Ascending aorta (tissue), 2 donors: Measurements from ENCODE around the gene PLCL2. TPM values are rescaled to one million over a fixed set of nuclear protein-coding genes. Genes with fewer than 3 reads are reported as not detected.

ENCODE experiments used
- DNase-seq, 2 donors: peaks; one replicate each; pipeline ENCODE4 v3.0.0-alpha.2; 2019; ENCODE audit warnings: low spot score in 2 of 2
- H3K27ac ChIP-seq, 2 donors: fragments of 200-600 bp; sonication (generic); one replicate each; pipeline ENCODE4 v1.5.1; 2016 to 2017; ENCODE audit warnings: mild to moderate bottlenecking in 1 of 2
- H3K27me3 ChIP-seq: fragments of 200-600 bp; sonication (generic); one replicate; pipeline ENCODE4 v1.5.1; 2017
- H3K36me3 ChIP-seq, 2 donors: fragments of 200-600 bp; sonication (generic); one replicate each; pipeline ENCODE4 v1.5.1; 2016
- H3K4me1 ChIP-seq, 2 donors: fragments of 200-600 bp; sonication (generic); one replicate each; pipeline ENCODE4 v1.5.1; 2016 to 2017; ENCODE audit warnings: mild to moderate bottlenecking in 1 of 2
- H3K4me3 ChIP-seq, 2 donors: fragments of 200-600 bp; sonication (generic); one replicate each; pipeline ENCODE4 v1.5.1; 2016 to 2017; ENCODE audit warnings: mild to moderate bottlenecking in 1 of 2
- H3K9me3 ChIP-seq, 2 donors: fragments of 200-600 bp; sonication (generic); one replicate each; pipeline ENCODE4 v1.5.1; 2016
- intact Hi-C: fragments of 100-400 bp; cut with DNase I; formaldehyde crosslinking; loops from one replicate; pipeline ENCODE4 v1.15.1; 2023
- total RNA-seq: library from RNA; depleted of rRNA; stranded (reverse); fragments of >200 nt; gene quantifications from one replicate; pipeline ENCODE4 v1.1.0, GENCODE V29; 2016
- TF ChIP-seq, protein P1 (sequence below), 3 experiments: fragments of 200-600 bp in 2 of 3; fragments of 450-650 bp in 1 of 3; sonication (generic) in 2 of 3; IDR thresholded peaks; one replicate each; pipeline ENCODE4 v1.5.1; 2016 to 2019; ENCODE audit warnings: antibody characterized with exemption in 3 of 3, mild to moderate bottlenecking in 1 of 3, moderate library complexity in 1 of 3

The PLCL2 gene
- total RNA-seq = 2.9 TPM

DNA sequence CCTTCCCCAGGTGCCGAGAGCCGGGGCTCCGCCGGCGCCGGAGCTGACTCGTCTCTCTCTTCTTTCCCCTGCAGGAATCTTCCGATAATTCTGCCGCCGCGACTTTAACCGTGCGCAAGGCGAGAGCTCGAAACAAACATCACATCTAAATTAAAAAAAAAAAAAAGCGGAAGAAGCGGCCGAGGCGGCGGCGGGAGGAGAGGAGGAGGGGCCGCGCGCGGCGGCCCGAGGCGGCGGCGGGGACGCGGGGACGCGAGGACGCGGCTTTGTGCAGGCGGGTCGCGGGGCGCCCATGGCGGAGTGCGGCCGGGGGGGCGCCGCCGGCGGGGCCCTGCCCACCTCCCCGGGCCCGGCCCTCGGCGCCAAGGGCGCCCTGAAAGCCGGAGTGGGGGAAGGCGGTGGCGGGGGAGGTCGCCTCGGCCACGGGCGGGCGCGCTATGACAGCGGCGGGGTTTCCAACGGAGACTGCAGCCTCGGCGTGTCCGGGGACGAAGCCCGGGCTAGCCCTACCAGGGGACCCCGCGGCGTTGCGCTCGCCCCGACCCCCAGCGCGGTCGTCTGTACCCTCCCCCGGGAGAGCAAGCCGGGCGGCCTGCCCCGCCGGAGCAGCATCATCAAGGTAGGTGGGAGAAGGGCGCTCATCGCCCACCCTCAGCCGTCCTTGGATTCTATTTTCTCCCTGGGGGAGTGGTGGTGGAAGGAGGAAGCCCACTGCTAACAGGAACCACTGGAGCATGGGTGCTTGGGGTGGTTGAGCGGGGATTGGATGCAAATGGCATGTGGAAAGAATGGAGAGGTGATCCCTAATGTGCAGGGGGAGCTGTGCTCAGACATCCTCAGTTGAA is at the start of gene PLCL2:
Gene PLCL2, plus strand, starts transcription at position 208 of the 845 bp plus-strand sequence. Its CDS starts 85 bp downstream, at position 293.
- Histone ChIP-seq H3K9me3 (no peaks in the 10 kb centered on the region), H3K27ac (peak within 1 kb of the TSS; percentile 86 to 90), H3K4me1 (peaks cover 0 to 20% of the 10 kb centered on the region in 2 donors), H3K4me3 (peak within 1 kb of the TSS; percentile 84 to 95), H3K36me3 (no peaks in the 10 kb centered on the region), H3K27me3 (no peaks in the 10 kb centered on the region)
- DNase-seq = peak in 1 of 2 donors; percentile 67
- intact Hi-C loops = loop anchor here (2.0 to 10.0 kb wide), 3 partner anchors 280 to 348 kb away; partner anchors contain the start of gene DAZL
- TF ChIP-seq, protein P1, sequence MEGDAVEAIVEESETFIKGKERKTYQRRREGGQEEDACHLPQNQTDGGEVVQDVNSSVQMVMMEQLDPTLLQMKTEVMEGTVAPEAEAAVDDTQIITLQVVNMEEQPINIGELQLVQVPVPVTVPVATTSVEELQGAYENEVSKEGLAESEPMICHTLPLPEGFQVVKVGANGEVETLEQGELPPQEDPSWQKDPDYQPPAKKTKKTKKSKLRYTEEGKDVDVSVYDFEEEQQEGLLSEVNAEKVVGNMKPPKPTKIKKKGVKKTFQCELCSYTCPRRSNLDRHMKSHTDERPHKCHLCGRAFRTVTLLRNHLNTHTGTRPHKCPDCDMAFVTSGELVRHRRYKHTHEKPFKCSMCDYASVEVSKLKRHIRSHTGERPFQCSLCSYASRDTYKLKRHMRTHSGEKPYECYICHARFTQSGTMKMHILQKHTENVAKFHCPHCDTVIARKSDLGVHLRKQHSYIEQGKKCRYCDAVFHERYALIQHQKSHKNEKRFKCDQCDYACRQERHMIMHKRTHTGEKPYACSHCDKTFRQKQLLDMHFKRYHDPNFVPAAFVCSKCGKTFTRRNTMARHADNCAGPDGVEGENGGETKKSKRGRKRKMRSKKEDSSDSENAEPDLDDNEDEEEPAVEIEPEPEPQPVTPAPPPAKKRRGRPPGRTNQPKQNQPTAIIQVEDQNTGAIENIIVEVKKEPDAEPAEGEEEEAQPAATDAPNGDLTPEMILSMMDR (IDR thresholded peaks at IDR 0.05) = no peak

DNA sequence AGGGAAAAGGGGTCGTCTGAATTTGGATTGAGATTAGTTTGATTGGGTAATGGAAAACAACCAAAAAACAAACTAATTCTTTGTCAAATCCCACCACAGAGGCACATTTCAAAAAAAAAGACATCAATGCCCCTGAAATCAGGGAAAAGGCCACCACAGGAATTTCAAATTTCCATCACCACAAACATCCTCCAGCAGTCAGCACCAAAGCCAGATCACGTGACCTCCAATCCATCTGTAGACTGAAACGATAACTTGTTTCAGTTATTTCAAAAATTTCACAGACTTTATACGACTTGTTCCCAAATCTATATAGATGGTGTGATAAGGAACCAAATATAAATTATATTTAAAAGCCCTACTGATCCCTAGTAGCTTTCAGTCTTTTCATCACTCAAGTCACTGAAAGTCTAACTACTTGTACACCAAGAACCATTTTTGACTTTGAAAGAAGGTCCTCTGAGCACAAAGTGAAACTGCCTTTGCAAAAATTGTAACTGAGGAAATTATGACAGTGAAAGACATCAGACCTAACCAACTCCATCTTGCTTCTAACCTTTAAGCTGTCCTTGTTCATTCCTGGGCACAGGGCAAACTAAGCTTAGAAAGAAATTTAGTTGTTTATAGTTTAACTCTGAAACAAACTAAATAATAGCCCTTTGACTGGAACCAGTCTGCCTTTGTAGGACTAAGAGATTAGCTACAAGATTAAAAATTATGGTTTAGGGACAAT is 48.1 kb upstream of the PLCL2 start:
- Histone ChIP-seq H3K27ac (no peak overlapping the region), H3K4me1 (no peaks in the 10 kb centered on the region), H3K4me3 (no peak overlapping the region), H3K9me3 (no peaks in the 10 kb centered on the region), H3K36me3 (no peaks in the 10 kb centered on the region), H3K27me3 (no peaks in the 10 kb centered on the region)
- TF ChIP-seq, protein P1 (IDR thresholded peaks at IDR 0.05) = no peak
- DNase-seq = no peak
- intact Hi-C loops = no loop called here

DNA sequence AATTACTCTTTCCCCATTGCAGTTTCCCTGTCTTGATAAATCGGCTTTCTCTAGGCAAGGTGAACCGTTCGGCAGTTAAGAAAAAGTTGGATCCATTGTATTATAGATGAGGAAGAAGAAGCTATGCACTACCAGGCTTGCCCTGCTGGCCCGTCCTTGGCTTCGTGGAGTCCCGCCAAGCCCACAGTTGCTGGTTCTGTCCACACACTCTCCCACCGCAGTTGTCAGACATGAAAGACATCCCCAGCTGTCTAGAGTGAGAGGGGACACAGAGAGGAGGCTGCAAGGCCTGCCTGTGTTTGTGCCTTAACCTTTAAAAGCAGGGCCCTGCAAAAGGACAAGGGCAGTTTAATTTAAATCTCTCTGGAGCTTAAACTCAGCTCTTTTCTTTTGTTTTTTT is 47.2 kb upstream of the PLCL2 start:
- H3K36me3 ChIP-seq = no peaks in the 10 kb centered on the region
- no peak for DNase-seq
- no peaks in the 10 kb centered on the region for H3K4me1 ChIP-seq
- TF ChIP-seq, protein P1 (IDR thresholded peaks at IDR 0.05) = no peak
- no peaks in the 10 kb centered on the region for H3K27me3 ChIP-seq
- no peaks in the 10 kb centered on the region for H3K9me3 ChIP-seq
- intact Hi-C loops = no loop called here
- no peak overlapping the region for H3K27ac ChIP-seq
- no peak overlapping the region for H3K4me3 ChIP-seq

- Histone ChIP-seq H3K4me3 (no peak overlapping the region), H3K9me3 (no peaks in the 10 kb centered on the region), H3K36me3 (no peaks in the 10 kb centered on the region), H3K27ac (no peak overlapping the region), H3K27me3 (no peaks in the 10 kb centered on the region), H3K4me1 (no peaks in the 10 kb centered on the region)
- no peak for DNase-seq
- TF ChIP-seq, protein P1 (IDR thresholded peaks at IDR 0.05) = no peak
- intact Hi-C loops = no loop called here
Observed at GRCh38 chr3:16838561-16838960, 46.2 kb upstream of the PLCL2 start.

- DNase-seq = no peak
- Histone ChIP-seq H3K27ac (no peak overlapping the region), H3K9me3 (no peaks in the 10 kb centered on the region), H3K36me3 (no peaks in the 10 kb centered on the region), H3K4me1 (no peaks in the 10 kb centered on the region), H3K27me3 (no peaks in the 10 kb centered on the region), H3K4me3 (no peak overlapping the region)
- intact Hi-C loops = no loop called here
- TF ChIP-seq, protein P1 (IDR thresholded peaks at IDR 0.05) = no peak
Observed at GRCh38 chr3:16839271-16840100, 45.3 kb upstream of the PLCL2 start.
